OCI-LY1 (cell line): ENCODE data around the gene SLC9A1.
"Not testable (repeated sequence)": the region's sequence is repeated elsewhere in the genome, so short reads cannot be mapped to it uniquely, and the experiment has no call there.

Source experiments
- H2AFZ ChIP-seq: fragments of 200-600 bp; sonication (generic), shearing (Covaris generic); 2 replicates; pipeline ENCODE4 v1.6.0; 2014; ENCODE audit warnings: antibody characterized with exemption, mild to moderate bottlenecking, low read length
- H3F3A ChIP-seq: fragments of 200-600 bp; sonication (generic), shearing (Covaris generic); 2 replicates; pipeline ENCODE4 v1.6.0; 2014; ENCODE audit warnings: mild to moderate bottlenecking, antibody characterized with exemption, low read length, moderate library complexity; ENCODE audit not compliant: insufficient read depth
- H3K27ac ChIP-seq: fragments of 200-600 bp; sonication (generic); 2 replicates; pipeline ENCODE4 v1.5.1; 2014; ENCODE audit warnings: low read length, mixed run types, mild to moderate bottlenecking, low read depth; ENCODE audit not compliant: poor library complexity, severe bottlenecking
- H3K27me3 ChIP-seq: fragments of 200-600 bp; sonication (generic); 2 replicates; pipeline ENCODE4 v1.6.0; 2014; ENCODE audit warnings: antibody characterized with exemption, mild to moderate bottlenecking, low read length, moderate library complexity; ENCODE audit not compliant: insufficient read depth
- H3K36me3 ChIP-seq: fragments of 200-600 bp; sonication (generic); 2 replicates; pipeline ENCODE4 v1.6.1; 2014; ENCODE audit warnings: mild to moderate bottlenecking, antibody characterized with exemption, low read length, moderate library complexity, mixed read lengths; ENCODE audit not compliant: insufficient read depth
- H3K4me1 ChIP-seq: fragments of 200-600 bp; sonication (generic); 2 replicates; pipeline ENCODE4 v1.5.1; 2014; ENCODE audit warnings: mild to moderate bottlenecking, low read length, moderate library complexity; ENCODE audit not compliant: insufficient read depth, severe bottlenecking
- H3K4me2 ChIP-seq: fragments of 200-600 bp; sonication (generic), shearing (Covaris generic); 2 replicates; pipeline ENCODE4 v1.6.1; 2014; ENCODE audit warnings: low read length
- H3K4me3 ChIP-seq: fragments of 200-600 bp; sonication (generic); 2 replicates; pipeline ENCODE4 v1.5.1; 2014; ENCODE audit warnings: low read length, low read depth, mild to moderate bottlenecking, mixed read lengths; ENCODE audit not compliant: poor library complexity, severe bottlenecking
- H3K79me2 ChIP-seq: fragments of 200-600 bp; shearing (Covaris generic); 2 replicates; pipeline ENCODE4 v1.6.1; 2016; ENCODE audit warnings: mixed run types, low read length, mixed read lengths; ENCODE audit not compliant: insufficient read depth
- H3K9ac ChIP-seq: fragments of 200-600 bp; sonication (generic), shearing (Covaris generic); 2 replicates; pipeline ENCODE4 v1.6.1; 2014; ENCODE audit warnings: mild to moderate bottlenecking, low read length, mixed read lengths
- H3K9me2 ChIP-seq: fragments of 200-600 bp; sonication (generic), shearing (Covaris generic); 2 replicates; pipeline ENCODE4 v1.6.1; 2014; ENCODE audit warnings: low read depth, mild to moderate bottlenecking, low read length, mixed read lengths
- H3K9me3 ChIP-seq: fragments of 200-600 bp; shearing (Covaris generic); 2 replicates; pipeline ENCODE4 v1.6.1; 2014; ENCODE audit warnings: low read length, mixed read lengths
- H4K20me1 ChIP-seq: fragments of 200-600 bp; sonication (generic), shearing (Covaris generic); 2 replicates; pipeline ENCODE4 v1.6.0; 2016; ENCODE audit warnings: mild to moderate bottlenecking, low read length; ENCODE audit not compliant: insufficient read depth
- CTCF ChIP-seq: fragments of 200-600 bp; sonication (generic), shearing (Covaris generic); IDR thresholded peaks from 2 replicates; pipeline ENCODE4 v1.5.1; 2017; ENCODE audit warnings: mild to moderate bottlenecking, antibody characterized with exemption, low read length, moderate library complexity, mixed read lengths
- EZH2 ChIP-seq: fragments of 200-600 bp; sonication (generic), shearing (Covaris generic); IDR thresholded peaks from 2 replicates; pipeline ENCODE4 v1.8.0; 2017; ENCODE audit warnings: borderline replicate concordance, mixed run types, mild to moderate bottlenecking, antibody characterized with exemption, low read length, moderate library complexity, mixed read lengths

SLC9A1 gene

GRCh38 chr1:27179379-27179778 lies 24.5 kb upstream of the SLC9A1 start:
- no peak overlapping the region for H3K27ac ChIP-seq
- H3F3A ChIP-seq, result no peaks in the 10 kb centered on the region
- peaks cover 11% of the 10 kb centered on the region for H3K9me3 ChIP-seq
- no peaks in the 10 kb centered on the region; the same call in 1 of the 2 replicates for H3K36me3 ChIP-seq
- no peaks in the 10 kb centered on the region for H3K79me2 ChIP-seq
- no peak overlapping the region for H2AFZ ChIP-seq
- H3K4me2 ChIP-seq, result no peak overlapping the region
- no peak overlapping the region for H3K9ac ChIP-seq
- H3K9me2 ChIP-seq, result no peaks in the 10 kb centered on the region
- no peaks in the 10 kb centered on the region for H3K27me3 ChIP-seq
- no peaks in the 10 kb centered on the region for H4K20me1 ChIP-seq
- H3K4me3 ChIP-seq, result no peak overlapping the region
- H3K4me1 ChIP-seq, result no peaks in the 10 kb centered on the region
- TF ChIP-seq EZH2, result no peak
- TF ChIP-seq CTCF, result no peak

GRCh38 chr1:27176954-27177353 lies 22.0 kb upstream of the SLC9A1 start:
- no peaks in the 10 kb centered on the region for H3K27me3 ChIP-seq
- H3K79me2 ChIP-seq, result no peaks in the 10 kb centered on the region
- no peaks in the 10 kb centered on the region; the same call in 1 of the 2 replicates for H3K36me3 ChIP-seq
- no peak for TF ChIP-seq CTCF
- no peak for TF ChIP-seq EZH2
- H4K20me1 ChIP-seq, result no peaks in the 10 kb centered on the region
- H3K27ac ChIP-seq, result no peak overlapping the region
- H2AFZ ChIP-seq, result no peak overlapping the region
- no peak overlapping the region for H3K4me3 ChIP-seq
- no peaks in the 10 kb centered on the region for H3F3A ChIP-seq
- no peaks in the 10 kb centered on the region for H3K9me2 ChIP-seq
- H3K4me1 ChIP-seq, result no peaks in the 10 kb centered on the region
- peaks cover 3% of the 10 kb centered on the region; the same call in 1 of the 2 replicates for H3K9me3 ChIP-seq
- H3K9ac ChIP-seq, result no peak overlapping the region
- no peak overlapping the region for H3K4me2 ChIP-seq

- no peak overlapping the region for H2AFZ ChIP-seq
- H3K9me3 ChIP-seq, result peaks cover 3% of the 10 kb centered on the region; the same call in 1 of the 2 replicates
- H3K79me2 ChIP-seq, result no peaks in the 10 kb centered on the region
- H3K27me3 ChIP-seq, result no peaks in the 10 kb centered on the region
- H3K9ac ChIP-seq, result no peak overlapping the region
- no peaks in the 10 kb centered on the region for H3K4me1 ChIP-seq
- H3K4me3 ChIP-seq, result no peak overlapping the region
- H3K36me3 ChIP-seq, result no peaks in the 10 kb centered on the region; the same call in 1 of the 2 replicates
- no peak overlapping the region for H3K4me2 ChIP-seq
- no peaks in the 10 kb centered on the region for H3F3A ChIP-seq
- no peak overlapping the region for H3K27ac ChIP-seq
- H3K9me2 ChIP-seq, result no peaks in the 10 kb centered on the region
- TF ChIP-seq EZH2 (no peak), CTCF (no peak)
- no peaks in the 10 kb centered on the region for H4K20me1 ChIP-seq
Observed at GRCh38 chr1:27176323-27176722, 21.4 kb upstream of the SLC9A1 start.

GRCh38 chr1:27172992-27173391 lies 18.1 kb upstream of the SLC9A1 start:
- H3K36me3 ChIP-seq, H3K79me2 ChIP-seq, H2AFZ ChIP-seq, H3K9me3 ChIP-seq, H3K4me3 ChIP-seq, H3K9ac ChIP-seq, H3K27ac ChIP-seq, H4K20me1 ChIP-seq, H3K4me2 ChIP-seq, H3K27me3 ChIP-seq, H3K9me2 ChIP-seq, H3F3A ChIP-seq, H3K4me1 ChIP-seq: not testable (repeated sequence)
